Psoas muscle (tissue), 8 donors: Measurements from ENCODE around the gene CERS5. TPM values are rescaled to one million over a fixed set of nuclear protein-coding genes. Genes with fewer than 3 reads are reported as not detected.
"Not testable (repeated sequence)": the region's sequence is repeated elsewhere in the genome, so short reads cannot be mapped to it uniquely, and the experiment has no call there.

Experiments
- ATAC-seq, 4 donors: fragments of 200-7000 bp; cut with Tn5 transposase; one replicate each; pipeline ENCODE4 v1.9.1; 2020; ENCODE audit warnings: moderate library complexity in 3 of 4, mild to moderate bottlenecking in 2 of 4
- DNase-seq, 2 donors: peaks; one replicate each; pipeline ENCODE4 v3.0.0-alpha.2; 2020
- H3K27ac ChIP-seq: fragments of 200-600 bp; one replicate; pipeline ENCODE4 v1.8.0; 2022
- H3K27me3 ChIP-seq, 3 donors: fragments of 200-600 bp in 1 of 3; one replicate each; pipeline versions ENCODE4 v1.6.1 to v1.8.0; 2013 to 2022; ENCODE audit warnings: low read length in 2 of 3, mild to moderate bottlenecking in 2 of 3, moderate library complexity in 1 of 3; ENCODE audit not compliant: insufficient read depth in 3 of 3
- H3K36me3 ChIP-seq, 2 donors: fragments of 200-600 bp in 1 of 2; one replicate each; pipeline versions ENCODE4 v1.6.1 to v1.8.0; 2013 to 2022; ENCODE audit warnings: low read depth in 1 of 2, mild to moderate bottlenecking in 1 of 2, moderate library complexity in 1 of 2; ENCODE audit not compliant: insufficient read depth in 1 of 2
- H3K4me1 ChIP-seq: fragments of 200-600 bp; one replicate; pipeline ENCODE4 v1.8.0; 2022
- H3K4me3 ChIP-seq: fragments of 200-600 bp; one replicate; pipeline ENCODE4 v1.8.0; 2022; ENCODE audit warnings: mild to moderate bottlenecking
- H3K9me3 ChIP-seq: fragments of 200-600 bp; one replicate; pipeline ENCODE4 v1.8.0; 2022
- CTCF ChIP-seq: fragments of 200-600 bp; IDR thresholded peaks from one replicate; pipeline ENCODE4 v1.8.0; 2022; ENCODE audit warnings: antibody characterized with exemption
- WGBS, 3 donors: extraction: QIAGEN DNeasy Blood & Tissue Kit; methylation state at CpG; one replicate each; pipeline versions ENCODE4 v1.1.6 to v1.1.7; 2013; 5-methylcytosine and 5-hydroxymethylcytosine counted together
- intact Hi-C, 2 donors: fragments of 100-400 bp; cut with DNase I; formaldehyde crosslinking; loops; one replicate each; pipeline versions ENCODE4 v1.11.0 to v1.14.2; 2022
- polyA plus RNA-seq, 3 donors: library from polyadenylated mRNA; stranded (reverse); fragments of 200-250 nt; gene quantifications; one replicate each; pipeline ENCODE4 v1.2.3, GENCODE V29; 2013
- total RNA-seq, 4 donors: library from RNA; stranded (reverse); fragmentation: NEBNext Ultra II Directional in 2 of 4; extraction: Animal tissue kit (Norgen Biotek cat#: 25700) in 2 of 4; gene quantifications; one replicate each; pipeline versions ENCODE4 v1.2.1 to v1.2.4, GENCODE V29; 2021 to 2023
- donor health status: healthy with polysubstance abuse.
- donor health status: DM: no; HTN: no; CAD: no; lungs with moderate emphysema.
- donor health status: Bipolar disorder and iron deficiency.
- donor health status: healthy.
- donor health status: DM: yes; HTN: yes; CAD: no.
- donor health status: DM: no; HTN: no; CAD: no.
- donor health status: DM: no; HTN: no; CAD: no.
- donor health status: DM: yes; HTN: yes; CAD: no.

CERS5 gene
- total and polyA plus RNA-seq, 7 donors = 5.2 to 10.7 (median 7.2) TPM

DNA sequence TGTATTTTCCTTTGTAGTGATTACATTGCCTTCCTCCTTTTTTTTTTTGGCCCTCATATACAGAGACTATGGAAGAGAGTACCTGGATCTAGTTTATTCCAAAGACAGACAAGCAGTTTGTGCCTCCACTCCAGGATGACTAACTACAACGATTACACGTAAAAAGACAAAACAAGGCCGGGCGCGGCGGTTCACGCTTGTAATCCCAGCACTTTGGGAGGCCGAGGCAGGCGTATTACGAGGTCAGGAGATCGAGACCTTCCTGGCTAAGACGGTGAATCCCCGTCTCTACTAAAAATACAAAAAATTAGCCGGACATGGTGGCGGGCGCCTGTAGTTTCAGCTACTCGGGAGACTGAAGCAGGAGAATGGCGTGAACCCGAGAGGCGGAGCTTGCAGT lies 2.2 kb downstream of the CERS5 start:
- 95 to 96% (median 95%) methylated on average over 17 to 20 of the region's 20 CpGs for WGBS, 3 donors
- Histone ChIP-seq H3K36me3 (no peaks in the 10 kb centered on the region), H3K27ac (no peak overlapping the region), H3K4me3 (no peak overlapping the region), H3K4me1 (no peaks in the 10 kb centered on the region), H3K27me3 (no peaks in the 10 kb centered on the region), H3K9me3 (no peaks in the 10 kb centered on the region)
- TF ChIP-seq CTCF = no peak
- no peak for DNase-seq
- ATAC-seq = no peak
- intact Hi-C loops = loop anchor here in 1 of 2 donors (5.0 to 10.0 kb wide), 2 partner anchors 78 to 200 kb away; partner anchors contain the start of genes AQP5 and SMARCD1

GRCh38 chr12:50162230-50162629 lies 4.9 kb downstream of the CERS5 start:
- Histone ChIP-seq H3K27me3 (no peaks in the 10 kb centered on the region), H3K27ac (no peak overlapping the region), H3K4me1 (no peaks in the 10 kb centered on the region), H3K4me3 (no peak overlapping the region), H3K9me3 (no peaks in the 10 kb centered on the region), H3K36me3 (no peaks in the 10 kb centered on the region)
- intact Hi-C loops = loop anchor here in 1 of 2 donors (10.0 kb wide), 1 partner anchor 197 kb away; the partner anchor contains the start of gene AQP5
- WGBS, 3 donors = 82 to 88% (median 86%) methylated on average over 2 of the region's 2 CpGs
- DNase-seq = no peak
- ATAC-seq = no peak
- TF ChIP-seq CTCF = no peak

DNA sequence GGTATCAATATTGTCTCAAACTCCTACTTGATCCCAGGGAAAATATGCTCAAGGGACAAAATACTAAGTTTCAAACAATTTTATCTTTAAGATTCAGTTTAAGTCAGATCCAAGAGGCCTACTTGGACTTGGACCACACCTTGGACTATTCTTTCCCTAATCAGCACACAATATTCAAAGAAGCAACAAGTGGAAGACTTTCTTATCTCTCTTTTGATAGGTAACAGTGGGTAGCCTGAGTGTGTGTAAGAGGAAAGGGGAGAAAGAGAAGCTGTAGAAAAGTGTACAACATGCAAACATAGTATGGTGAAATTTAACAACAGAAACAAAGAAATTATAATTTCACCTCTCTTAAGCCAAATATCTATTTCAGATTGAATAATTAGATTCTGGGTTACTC lies 6.5 kb downstream of the CERS5 start:
- TF ChIP-seq CTCF = no peak
- Histone ChIP-seq H3K9me3 (no peaks in the 10 kb centered on the region), H3K27me3 (no peaks in the 10 kb centered on the region), H3K4me1 (no peaks in the 10 kb centered on the region), H3K27ac (no peak overlapping the region), H3K36me3 (no peaks in the 10 kb centered on the region), H3K4me3 (no peak overlapping the region)
- intact Hi-C loops = loop anchor here in 1 of 2 donors (10.0 kb wide), 1 partner anchor 196 kb away; the partner anchor contains the start of gene AQP5
- no peak for ATAC-seq
- DNase-seq = no peak

- Histone ChIP-seq H3K27me3 (no peaks in the 10 kb centered on the region), H3K27ac (no peak overlapping the region), H3K4me1 (no peaks in the 10 kb centered on the region), H3K36me3 (no peaks in the 10 kb centered on the region), H3K9me3 (no peaks in the 10 kb centered on the region), H3K4me3 (no peak overlapping the region)
- intact Hi-C loops = no loop called here
- no peak for DNase-seq
- WGBS, 3 donors = 86 to 98% (median 96%) methylated on average over 2 of the region's 2 CpGs
- no peak for ATAC-seq
- TF ChIP-seq CTCF = no peak
Observed at GRCh38 chr12:50157259-50157658, 9.9 kb downstream of the CERS5 start.

- Histone ChIP-seq H3K4me1 (no peaks in the 10 kb centered on the region), H3K4me3 (no peak overlapping the region), H3K9me3 (no peaks in the 10 kb centered on the region), H3K27me3 (no peaks in the 10 kb centered on the region), H3K27ac (no peak overlapping the region), H3K36me3 (no peaks in the 10 kb centered on the region)
- intact Hi-C loops = no loop called here
- DNase-seq (no peak), ATAC-seq (no peak)
- no peak for TF ChIP-seq CTCF
Observed at GRCh38 chr12:50156641-50157040, 10.5 kb downstream of the CERS5 start.

DNA sequence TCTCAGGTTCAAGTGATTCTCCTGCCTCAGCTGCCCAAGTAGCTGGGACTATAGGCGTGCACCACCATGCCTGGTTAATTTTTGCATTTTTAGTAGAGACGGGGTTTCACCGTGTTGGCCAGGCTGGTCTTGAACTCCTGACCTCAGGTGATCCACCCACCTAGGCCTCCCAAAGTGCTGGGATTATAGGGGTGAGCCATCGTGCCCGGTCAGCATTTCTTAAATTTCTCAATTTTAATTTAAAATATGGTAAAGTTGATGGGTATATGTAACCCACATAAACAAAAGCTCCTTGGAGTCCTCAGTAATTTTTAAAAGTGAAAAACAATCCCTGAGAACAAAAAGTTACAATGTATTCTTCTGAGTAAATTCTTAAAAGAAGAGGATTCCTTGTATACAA lies 12.2 kb downstream of the CERS5 start:
- H3K36me3 ChIP-seq, intact Hi-C loops: not testable (repeated sequence)

More for the DNA sequence above, 12.2 kb downstream of the CERS5 start:
- not testable (repeated sequence) for H3K4me3 ChIP-seq, H3K27ac ChIP-seq, H3K4me1 ChIP-seq, DNase-seq, H3K27me3 ChIP-seq, ATAC-seq, H3K9me3 ChIP-seq
- 92 to 95% (median 93%) methylated on average over 5 of the region's 5 CpGs for WGBS, 3 donors
